GM23338 (cell line): Measurements from ENCODE around the gene ATP13A4. TPM values are rescaled to one million over a fixed set of nuclear protein-coding genes. Genes with fewer than 3 reads are reported as not detected.

Source experiments
- ATAC-seq: fragments of 200-7000 bp; cut with Tn5 transposase; 3 replicates; pipeline ENCODE4 v1.9.1; 2020
- DNase-seq: peaks from one replicate; pipeline ENCODE4 v3.0.0-alpha.2; 2015; ENCODE audit warnings: low spot score
- H2AFZ ChIP-seq: fragments of 200-600 bp; sonication (generic); 2 replicates; pipeline ENCODE4 v1.8.0; 2016; ENCODE audit warnings: antibody characterized with exemption, mild to moderate bottlenecking, moderate library complexity
- H3F3A ChIP-seq: fragments of 200-600 bp; sonication (generic); replicated peaks from 2 replicates; pipeline ENCODE4 v1.8.0; 2017; ENCODE audit warnings: antibody characterized with exemption, mixed run types, low read depth
- H3K27ac ChIP-seq: fragments of 200-600 bp; sonication (generic); 2 replicates; pipeline ENCODE4 v1.6.1; 2016; ENCODE audit warnings: low read depth
- H3K27me3 ChIP-seq: fragments of 200-600 bp; sonication (generic); 2 replicates; pipeline ENCODE4 v1.8.0; 2016; ENCODE audit warnings: mild to moderate bottlenecking, mixed run types, moderate library complexity; ENCODE audit not compliant: insufficient read depth
- H3K36me3 ChIP-seq: fragments of 200-600 bp; sonication (generic); 2 replicates; pipeline ENCODE4 v1.8.0; 2016; ENCODE audit warnings: mild to moderate bottlenecking; ENCODE audit not compliant: insufficient read depth
- H3K4me1 ChIP-seq: fragments of 200-600 bp; sonication (generic); 2 replicates; pipeline ENCODE4 v1.8.0; 2016; ENCODE audit warnings: mild to moderate bottlenecking, moderate library complexity; ENCODE audit not compliant: insufficient read depth
- H3K4me2 ChIP-seq: fragments of 200-600 bp; sonication (generic); 2 replicates; pipeline ENCODE4 v1.7.1; 2017; ENCODE audit warnings: mixed run types
- H3K4me3 ChIP-seq: fragments of 200-600 bp; sonication (generic); 2 replicates; pipeline ENCODE4 v1.6.1; 2016; ENCODE audit warnings: mixed run types
- H3K79me2 ChIP-seq: fragments of 200-600 bp; sonication (generic); replicated peaks from 2 replicates; pipeline ENCODE4 v1.8.0; 2017; ENCODE audit warnings: mild to moderate bottlenecking; ENCODE audit not compliant: insufficient read depth
- H3K9me2 ChIP-seq: fragments of 200-600 bp; sonication (generic); 2 replicates; pipeline ENCODE4 v1.8.0; 2017; ENCODE audit not compliant: insufficient read depth
- H4K20me1 ChIP-seq: fragments of 200-600 bp; sonication (generic); replicated peaks from 2 replicates; pipeline ENCODE4 v1.8.0; 2017; ENCODE audit warnings: mild to moderate bottlenecking; ENCODE audit not compliant: insufficient read depth
- H3K27ac Mint-ChIP-seq: 2 replicates; pipeline ENCODE4 v1.8.0; 2020; ENCODE audit warnings: inconsistent platforms, mild to moderate bottlenecking, moderate library complexity, mixed read lengths
- H3K27me3 Mint-ChIP-seq: 3 replicates; pipeline ENCODE4 v1.8.0; 2022; ENCODE audit warnings: low read depth, mild to moderate bottlenecking, moderate library complexity, mixed read lengths, inconsistent platforms; ENCODE audit not compliant: insufficient read depth, poor library complexity
- H3K36me3 Mint-ChIP-seq: 3 replicates; pipeline ENCODE4 v1.8.0; 2021; ENCODE audit warnings: low read depth, mild to moderate bottlenecking, inconsistent platforms, moderate library complexity, mixed read lengths
- H3K4me1 Mint-ChIP-seq: 3 replicates; pipeline ENCODE4 v1.8.0; 2020; ENCODE audit warnings: mild to moderate bottlenecking, inconsistent platforms, mixed read lengths
- H3K4me3 Mint-ChIP-seq: 3 replicates; pipeline ENCODE4 v1.8.0; 2021; ENCODE audit warnings: moderate library complexity, mild to moderate bottlenecking, inconsistent platforms, mixed read lengths
- H3K9me3 Mint-ChIP-seq: 3 replicates; pipeline ENCODE4 v1.8.0; 2020; ENCODE audit warnings: moderate library complexity, mild to moderate bottlenecking, inconsistent platforms, mixed read lengths
- CREB1 ChIP-seq: fragments of 250-450 bp; sonication (Bioruptor Pico); IDR thresholded peaks from 2 replicates; pipeline ENCODE4 v1.5.0; 2020; ENCODE audit warnings: low read depth, mild to moderate bottlenecking, moderate library complexity
- CTCF ChIP-seq, 2 experiments: fragments of 200-600 bp in 1 of 2; sonication (generic) in 1 of 2; conservative IDR thresholded peaks; 2 replicates each; pipeline versions ENCODE4 v1.5.1 to v1.6.1; 2016 to 2017; ENCODE audit warnings: antibody characterized with exemption in 2 of 2, low read depth in 2 of 2, mild to moderate bottlenecking in 2 of 2, moderate library complexity in 1 of 2
- ETS1 ChIP-seq: IDR thresholded peaks from 2 replicates; pipeline ENCODE4 v1.6.1; 2016; ENCODE audit warnings: antibody characterized with exemption
- EZH2 ChIP-seq: fragments of 200-600 bp; sonication (generic); IDR thresholded peaks from one replicate; pipeline ENCODE4 v1.8.0; 2017; ENCODE audit warnings: antibody characterized with exemption, mild to moderate bottlenecking, low read depth; ENCODE audit not compliant: unreplicated experiment
- EZH2phosphoT487 ChIP-seq: fragments of 200-600 bp; sonication (generic); IDR thresholded peaks from one replicate; pipeline ENCODE4 v1.8.1; 2018; ENCODE audit warnings: antibody characterized with exemption; ENCODE audit not compliant: unreplicated experiment
- JUNB ChIP-seq: IDR thresholded peaks from one replicate; pipeline ENCODE4 v1.6.1; 2016; ENCODE audit warnings: antibody characterized with exemption; ENCODE audit not compliant: unreplicated experiment
- NANOG ChIP-seq: IDR thresholded peaks from 2 replicates; pipeline ENCODE4 v1.6.1; 2016; ENCODE audit warnings: antibody characterized with exemption, borderline replicate concordance
- POLR2AphosphoS5 ChIP-seq: IDR thresholded peaks from 2 replicates; pipeline ENCODE4 v1.6.1; 2016; ENCODE audit warnings: antibody characterized with exemption, low read depth
- REST ChIP-seq: IDR thresholded peaks from one replicate; pipeline ENCODE4 v1.6.1; 2018; ENCODE audit warnings: antibody characterized with exemption; ENCODE audit not compliant: unreplicated experiment
- STAT1 ChIP-seq: IDR thresholded peaks from one replicate; pipeline ENCODE4 v1.6.1; 2016; ENCODE audit warnings: antibody characterized with exemption; ENCODE audit not compliant: unreplicated experiment
- ZNF114 ChIP-seq: fragments of 250-450 bp; sonication (Bioruptor Pico); IDR thresholded peaks from 2 replicates; pipeline ENCODE4 v1.5.0; 2020; ENCODE audit warnings: mild to moderate bottlenecking, moderate library complexity
- ZNF331 ChIP-seq: fragments of 250-450 bp; sonication (Bioruptor Pico); IDR thresholded peaks from 2 replicates; pipeline ENCODE4 v1.5.0; 2020; ENCODE audit warnings: low read depth, mild to moderate bottlenecking, moderate library complexity
- ZNF462 ChIP-seq: fragments of 250-450 bp; sonication (Bioruptor Pico); IDR thresholded peaks from 2 replicates; pipeline ENCODE4 v1.5.0; 2020; ENCODE audit warnings: mild to moderate bottlenecking, moderate library complexity
- polyA plus RNA-seq: library from polyadenylated mRNA; unstranded; fragments of >200 nt; fragmentation: Nextera tagmentation; extraction: Ambion mirVana; gene quantifications from 2 replicates; pipeline ENCODE4 v1.2.1, GENCODE V29; 2016
- total RNA-seq: library from RNA; depleted of rRNA; stranded (reverse); fragments of >200 nt; shearing (Covaris generic); gene quantifications from 2 replicates; pipeline ENCODE4 v1.2.3, GENCODE V29; 2014

ATP13A4 gene
- total and polyA plus RNA-seq, 2 experiments from 2014 or later = not detected

- TF ChIP-seq NANOG = no peak
- TF ChIP-seq ZNF114 = no peak
- no peak for TF ChIP-seq EZH2
- no peak for TF ChIP-seq EZH2phosphoT487
Measured at GRCh38 chr3:193496658-193497057, 58.0 kb downstream of the ATP13A4 start (continued).

- Mint-ChIP-seq H3K4me1 (no peaks in the 10 kb centered on the region), H3K4me3 (no peak overlapping the region), H3K27ac (no peak overlapping the region), H3K9me3 (no peaks in the 10 kb centered on the region), H3K27me3 (no peaks in the 10 kb centered on the region), H3K36me3 (no peaks in the 10 kb centered on the region)
- Histone ChIP-seq H3F3A (no peaks in the 10 kb centered on the region), H2AFZ (no peak overlapping the region), H3K4me1 (no peaks in the 10 kb centered on the region), H4K20me1 (no peaks in the 10 kb centered on the region), H3K4me3 (no peak overlapping the region), H3K4me2 (no peak overlapping the region), H3K27ac (no peak overlapping the region), H3K27me3 (no peaks in the 10 kb centered on the region), H3K79me2 (no peaks in the 10 kb centered on the region), H3K36me3 (no peaks in the 10 kb centered on the region), H3K9me2 (no peaks in the 10 kb centered on the region)
- no peak for TF ChIP-seq ETS1
- TF ChIP-seq CREB1 = no peak
- TF ChIP-seq REST = no peak
- no peak for TF ChIP-seq STAT1
- no peak for TF ChIP-seq ZNF331 (CRISPR knock-in tag)
- TF ChIP-seq ZNF114 = no peak
- TF ChIP-seq ZNF462 (CRISPR knock-in tag) = no peak
- no peak for TF ChIP-seq EZH2
- no peak for TF ChIP-seq JUNB
- no peak for TF ChIP-seq NANOG
- TF ChIP-seq EZH2phosphoT487 = no peak
- no peak for TF ChIP-seq POLR2AphosphoS5
- no peak for TF ChIP-seq CTCF (conservative IDR thresholded peaks at IDR 0.05; ENCODE audit: low read depth in 2 of 2)
- no peak for DNase-seq
- no peak for ATAC-seq
Measured at GRCh38 chr3:193491026-193491425, 63.7 kb downstream of the ATP13A4 start.
